ENCODE results near the gene CPB2.

CPB2 gene, protein sequence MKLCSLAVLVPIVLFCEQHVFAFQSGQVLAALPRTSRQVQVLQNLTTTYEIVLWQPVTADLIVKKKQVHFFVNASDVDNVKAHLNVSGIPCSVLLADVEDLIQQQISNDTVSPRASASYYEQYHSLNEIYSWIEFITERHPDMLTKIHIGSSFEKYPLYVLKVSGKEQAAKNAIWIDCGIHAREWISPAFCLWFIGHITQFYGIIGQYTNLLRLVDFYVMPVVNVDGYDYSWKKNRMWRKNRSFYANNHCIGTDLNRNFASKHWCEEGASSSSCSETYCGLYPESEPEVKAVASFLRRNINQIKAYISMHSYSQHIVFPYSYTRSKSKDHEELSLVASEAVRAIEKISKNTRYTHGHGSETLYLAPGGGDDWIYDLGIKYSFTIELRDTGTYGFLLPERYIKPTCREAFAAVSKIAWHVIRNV

DNA sequence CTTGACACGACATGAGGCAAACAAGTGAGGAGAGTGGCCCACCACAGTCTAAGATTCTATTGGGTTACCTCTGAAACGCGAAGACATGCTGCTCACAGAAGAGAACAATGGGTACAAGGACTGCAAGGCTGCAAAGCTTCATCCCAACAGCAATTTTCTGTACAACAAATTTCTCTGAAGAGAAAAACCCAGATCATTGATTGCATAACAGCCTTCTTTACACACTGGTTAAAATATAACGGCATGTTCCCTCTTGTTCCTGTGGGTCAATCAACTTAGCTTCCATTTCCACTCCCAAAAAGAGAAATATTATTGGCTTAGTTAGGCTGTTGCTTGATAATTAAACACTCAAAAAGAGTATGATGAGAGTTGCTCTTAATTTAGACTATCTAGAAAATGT lies at the start of gene CPB2:
Gene CPB2, minus strand, starts transcription at position 166 of the 400 bp plus-strand sequence. Its CDS starts 24 bp downstream, at position 142.
- H3K4me3 ChIP-seq (ENCODE audit: control insufficient read depth, low read depth, low read length), result no peak within 1 kb of the TSS
- no peak for DNase-seq (ENCODE audit: low read depth)
- TF ChIP-seq CTCF (IDR thresholded peaks at IDR 0.05; ENCODE audit: control insufficient read depth, insufficient read depth, low read depth, low read length, missing control alignments), result no peak

GRCh38 chr13:46154136-46154801 lies 49.4 kb upstream of the CPB2 start:
- DNase-seq (ENCODE audit: low read depth), result no peak
- no peak for TF ChIP-seq CTCF (IDR thresholded peaks at IDR 0.05; ENCODE audit: control insufficient read depth, insufficient read depth, low read depth, low read length, missing control alignments)
- no peak overlapping the region for H3K4me3 ChIP-seq (ENCODE audit: control insufficient read depth, low read depth, low read length)

DNA sequence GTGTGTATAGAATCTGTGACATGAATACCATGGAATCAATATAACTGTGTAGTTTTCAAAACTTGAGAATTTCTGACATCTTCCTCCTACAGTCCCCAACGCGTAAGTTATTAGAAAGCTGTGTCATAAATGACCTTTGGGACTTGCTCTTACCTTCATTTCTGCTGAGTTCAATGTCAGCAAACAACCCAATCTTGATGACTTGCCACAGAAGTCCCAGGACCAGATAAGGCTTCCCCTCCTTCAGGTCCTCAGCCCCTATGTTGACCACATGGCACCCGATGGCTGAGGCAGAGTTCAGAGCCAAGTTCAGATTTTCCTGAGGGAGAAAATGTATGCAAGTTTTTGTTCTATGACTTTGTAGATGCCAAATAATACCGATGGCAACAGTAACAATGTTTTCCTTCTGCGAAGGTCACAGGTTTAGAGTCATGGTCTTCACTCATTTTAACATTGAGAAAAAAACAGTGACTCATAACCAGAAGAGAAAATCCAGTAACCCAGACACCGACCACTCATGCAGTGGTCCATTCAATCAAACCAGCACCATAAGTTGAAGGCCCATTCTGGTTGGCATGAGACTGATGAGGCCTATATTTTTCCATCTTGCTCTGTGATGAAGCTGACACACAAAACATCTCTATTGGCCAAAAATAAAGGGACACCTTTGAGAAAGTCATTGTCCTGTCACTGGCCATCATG lies 47.9 kb upstream of the CPB2 start:
- no peak overlapping the region for H3K4me3 ChIP-seq (ENCODE audit: control insufficient read depth, low read depth, low read length)
- DNase-seq (ENCODE audit: low read depth), result no peak
- TF ChIP-seq CTCF (IDR thresholded peaks at IDR 0.05; ENCODE audit: control insufficient read depth, insufficient read depth, low read depth, low read length, missing control alignments), result no peak

DNA sequence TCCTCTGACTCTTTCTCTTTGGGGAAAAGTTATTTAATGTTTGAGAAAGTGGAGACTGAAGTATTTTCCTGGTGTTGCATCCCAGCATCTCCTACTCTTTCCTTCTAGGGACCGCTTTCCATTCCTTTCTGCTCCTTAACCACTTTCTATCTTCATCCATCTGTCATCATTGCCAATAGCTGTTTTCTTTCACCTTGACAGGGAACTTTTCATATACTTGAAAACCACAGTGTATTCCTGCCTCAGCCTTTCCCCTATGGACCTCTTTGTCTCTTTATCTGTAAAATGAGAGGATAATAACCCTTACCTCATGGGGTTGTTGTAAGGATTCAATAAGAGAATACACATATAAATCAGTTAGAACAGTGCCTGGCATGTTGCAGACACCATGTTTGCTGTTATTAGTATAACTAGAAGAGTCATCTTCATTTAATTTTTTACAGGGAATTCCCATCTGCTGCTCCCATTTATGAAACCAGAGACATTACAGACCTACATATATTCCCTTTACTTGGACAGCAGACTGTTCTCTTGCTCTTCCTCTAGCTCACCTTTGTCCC lies 45.4 kb upstream of the CPB2 start:
- H3K4me3 ChIP-seq (ENCODE audit: control insufficient read depth, low read depth, low read length), result no peak overlapping the region
- no peak for DNase-seq (ENCODE audit: low read depth)
- no peak for TF ChIP-seq CTCF (IDR thresholded peaks at IDR 0.05; ENCODE audit: control insufficient read depth, insufficient read depth, low read depth, low read length, missing control alignments)

DNA sequence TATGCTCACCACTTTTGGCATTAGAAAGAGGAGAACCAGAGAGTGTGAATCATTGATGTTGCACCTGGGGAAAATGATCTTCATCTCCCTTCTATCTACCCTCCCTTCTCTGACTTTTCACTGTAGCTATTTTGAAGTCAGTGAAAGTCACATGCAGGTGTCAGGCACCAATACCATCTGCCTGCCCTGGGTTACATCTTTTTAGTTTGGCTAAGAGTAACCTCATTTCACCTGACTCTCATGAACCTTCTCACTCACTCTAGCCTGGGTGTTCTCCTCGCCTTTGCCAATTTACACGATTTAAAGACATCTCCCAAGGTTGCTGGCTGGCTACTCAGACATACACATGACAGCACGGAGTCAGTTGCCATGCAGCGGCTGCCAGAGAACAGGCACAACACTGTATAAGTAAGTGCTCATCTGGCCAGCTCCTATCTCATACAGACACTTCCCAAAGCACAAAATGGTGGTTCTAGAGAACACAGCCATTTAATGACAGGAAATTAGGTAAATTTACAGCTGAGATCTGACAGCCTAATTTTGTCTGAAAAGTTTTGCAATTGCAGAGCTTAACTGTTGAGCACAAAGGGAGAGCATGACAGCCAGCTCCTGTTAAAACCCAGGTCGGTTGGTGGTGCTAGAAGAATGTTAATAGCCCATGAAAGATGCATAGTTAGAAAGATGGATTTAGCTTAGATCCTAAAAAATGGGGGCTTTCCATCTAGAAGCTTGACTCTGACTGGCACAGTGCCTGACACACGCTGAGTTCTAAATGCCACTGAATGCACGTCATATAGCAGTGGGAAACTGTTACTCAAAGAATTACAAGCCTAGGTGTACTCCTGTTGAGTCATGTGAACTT lies 44.7 kb upstream of the CPB2 start:
- DNase-seq (ENCODE audit: low read depth), result no peak
- no peak for TF ChIP-seq CTCF (IDR thresholded peaks at IDR 0.05; ENCODE audit: control insufficient read depth, insufficient read depth, low read depth, low read length, missing control alignments)
- no peak overlapping the region for H3K4me3 ChIP-seq (ENCODE audit: control insufficient read depth, low read depth, low read length)
